Measurements from ENCODE around the gene TNRC6B. TPM values are rescaled to one million over a fixed set of nuclear protein-coding genes. Genes with fewer than 3 reads are reported as not detected.
A peak's percentile ranks its signal among the peaks of the same experiment; 100 is the strongest.

TNRC6B gene
- total RNA-seq, 1 donor: 26.4 TPM

DNA sequence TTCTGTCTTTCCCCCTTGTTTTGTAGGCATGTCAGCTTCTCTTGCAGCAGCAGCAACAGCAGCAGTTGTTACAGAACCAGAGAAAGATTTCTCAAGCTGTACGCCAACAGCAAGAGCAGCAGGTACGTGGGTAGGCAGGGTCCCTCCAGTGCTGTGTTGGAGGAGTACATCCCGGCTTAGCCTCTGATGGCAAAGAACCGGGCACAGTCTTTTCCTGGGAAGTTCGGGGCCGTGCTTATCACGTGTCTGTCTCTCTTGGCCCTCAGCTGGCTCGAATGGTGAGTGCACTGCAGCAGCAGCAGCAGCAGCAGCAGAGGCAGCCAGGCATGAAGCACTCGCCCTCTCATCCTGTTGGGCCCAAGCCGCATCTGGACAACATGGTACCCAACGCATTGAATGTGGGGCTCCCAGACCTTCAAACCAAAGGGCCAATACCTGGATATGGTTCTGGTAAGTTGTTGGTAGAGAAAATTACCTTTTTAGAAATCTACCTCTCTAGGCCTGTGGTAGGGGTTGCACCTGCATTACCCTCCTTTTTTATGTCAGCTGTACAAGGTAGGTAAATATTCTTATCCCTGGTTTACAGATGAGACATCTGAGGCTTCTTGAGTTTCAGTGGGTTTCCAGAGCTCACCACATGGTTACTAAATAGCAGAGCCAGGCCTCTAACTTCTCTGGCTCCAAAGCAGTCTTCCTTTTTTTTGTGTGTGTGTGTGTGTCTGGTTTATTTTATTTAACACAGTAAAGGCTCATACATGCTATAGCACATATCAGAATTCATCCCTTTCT, 123.4 kb downstream of the TNRC6B start:
- H2AFZ ChIP-seq (ENCODE audit: low read length): no peak overlapping the region
- no peaks in the 10 kb centered on the region for H4K20me1 ChIP-seq (ENCODE audit: insufficient read depth, low read length)
- no peak overlapping the region for H3K27ac ChIP-seq (ENCODE audit: low read depth, low read length)
- H3K4me1 ChIP-seq (ENCODE audit: insufficient read depth, low read length): no peaks in the 10 kb centered on the region
- H3K36me3 ChIP-seq (ENCODE audit: insufficient read depth, low read length): peaks cover 30% of the 10 kb centered on the region
- H3K9me3 ChIP-seq (ENCODE audit: low read depth, low read length): no peaks in the 10 kb centered on the region
- no peaks in the 10 kb centered on the region for H3K79me2 ChIP-seq (ENCODE audit: insufficient read depth, low read length)
- H3K4me2 ChIP-seq (ENCODE audit: insufficient read depth, low read length): no peak overlapping the region
- no peak for DNase-seq (ENCODE audit: insufficient read length, low spot score, missing footprints)
- no peak overlapping the region for H3K4me3 ChIP-seq (ENCODE audit: insufficient read depth, low read length)
- H3K27me3 ChIP-seq (ENCODE audit: insufficient read depth, low read length): no peaks in the 10 kb centered on the region
- TF ChIP-seq, protein P1, sequence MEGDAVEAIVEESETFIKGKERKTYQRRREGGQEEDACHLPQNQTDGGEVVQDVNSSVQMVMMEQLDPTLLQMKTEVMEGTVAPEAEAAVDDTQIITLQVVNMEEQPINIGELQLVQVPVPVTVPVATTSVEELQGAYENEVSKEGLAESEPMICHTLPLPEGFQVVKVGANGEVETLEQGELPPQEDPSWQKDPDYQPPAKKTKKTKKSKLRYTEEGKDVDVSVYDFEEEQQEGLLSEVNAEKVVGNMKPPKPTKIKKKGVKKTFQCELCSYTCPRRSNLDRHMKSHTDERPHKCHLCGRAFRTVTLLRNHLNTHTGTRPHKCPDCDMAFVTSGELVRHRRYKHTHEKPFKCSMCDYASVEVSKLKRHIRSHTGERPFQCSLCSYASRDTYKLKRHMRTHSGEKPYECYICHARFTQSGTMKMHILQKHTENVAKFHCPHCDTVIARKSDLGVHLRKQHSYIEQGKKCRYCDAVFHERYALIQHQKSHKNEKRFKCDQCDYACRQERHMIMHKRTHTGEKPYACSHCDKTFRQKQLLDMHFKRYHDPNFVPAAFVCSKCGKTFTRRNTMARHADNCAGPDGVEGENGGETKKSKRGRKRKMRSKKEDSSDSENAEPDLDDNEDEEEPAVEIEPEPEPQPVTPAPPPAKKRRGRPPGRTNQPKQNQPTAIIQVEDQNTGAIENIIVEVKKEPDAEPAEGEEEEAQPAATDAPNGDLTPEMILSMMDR (IDR thresholded peaks at IDR 0.05; ENCODE audit: extremely low read depth, low read depth, low read length): no peak

DNA sequence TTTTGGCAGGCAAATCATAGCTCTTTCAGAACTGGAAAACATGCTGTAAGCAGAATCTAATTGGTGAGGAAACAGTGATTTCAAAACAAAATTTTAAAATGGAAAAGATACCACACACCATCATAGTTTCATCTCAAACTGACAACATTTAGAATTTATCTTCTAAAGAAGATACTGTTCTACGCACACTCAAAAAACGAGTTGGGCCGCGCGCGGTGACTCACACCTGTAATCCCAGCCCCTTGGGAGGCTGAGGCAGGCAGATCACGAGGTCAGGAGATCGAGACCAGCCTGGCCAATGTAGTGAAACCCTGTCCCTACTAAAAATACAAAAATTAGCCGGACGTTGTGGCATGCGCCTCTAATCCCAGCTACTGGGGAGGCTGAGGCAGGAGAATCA, 124.4 kb downstream of the TNRC6B start:
- Histone ChIP-seq H3K27me3 (ENCODE audit: insufficient read depth, low read length) (no peaks in the 10 kb centered on the region), H3K79me2 (ENCODE audit: insufficient read depth, low read length) (no peaks in the 10 kb centered on the region), H3K4me1 (ENCODE audit: insufficient read depth, low read length) (no peaks in the 10 kb centered on the region), H2AFZ (ENCODE audit: low read length) (no peak overlapping the region), H3K4me2 (ENCODE audit: insufficient read depth, low read length) (no peak overlapping the region), H3K4me3 (ENCODE audit: insufficient read depth, low read length) (no peak overlapping the region), H4K20me1 (ENCODE audit: insufficient read depth, low read length) (no peaks in the 10 kb centered on the region), H3K9me3 (ENCODE audit: low read depth, low read length) (no peaks in the 10 kb centered on the region), H3K27ac (ENCODE audit: low read depth, low read length) (no peak overlapping the region), H3K36me3 (ENCODE audit: insufficient read depth, low read length) (peaks cover 24% of the 10 kb centered on the region)
- no peak for DNase-seq (ENCODE audit: insufficient read length, low spot score, missing footprints)
- TF ChIP-seq, protein P1 (IDR thresholded peaks at IDR 0.05; ENCODE audit: extremely low read depth, low read depth, low read length): no peak

DNA sequence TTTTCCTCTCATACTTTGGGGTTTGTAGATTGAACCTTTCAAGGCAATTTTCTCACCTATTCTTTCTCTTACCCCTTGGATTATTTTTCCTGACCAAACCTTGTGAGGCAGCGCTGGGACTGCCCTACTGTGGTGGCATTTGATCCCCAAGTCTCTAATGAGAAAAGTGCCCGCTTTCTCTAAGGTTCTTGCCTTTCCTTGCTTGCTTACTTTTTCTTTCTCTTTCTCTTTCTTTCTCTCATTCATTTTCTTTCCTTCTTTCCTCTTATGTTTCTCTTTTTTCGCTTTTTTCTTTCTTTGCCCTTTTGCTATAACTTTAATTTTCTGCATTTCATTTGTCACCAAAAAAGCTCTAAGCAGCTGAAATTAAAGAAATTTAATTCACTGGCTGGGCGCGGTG, 127.9 kb downstream of the TNRC6B start:
- Histone ChIP-seq H3K27ac (ENCODE audit: low read depth, low read length) (no peak overlapping the region), H3K4me2 (ENCODE audit: insufficient read depth, low read length) (no peak overlapping the region), H2AFZ (ENCODE audit: low read length) (no peak overlapping the region), H3K79me2 (ENCODE audit: insufficient read depth, low read length) (no peaks in the 10 kb centered on the region), H3K36me3 (ENCODE audit: insufficient read depth, low read length) (peaks cover 38% of the 10 kb centered on the region), H3K27me3 (ENCODE audit: insufficient read depth, low read length) (no peaks in the 10 kb centered on the region), H3K4me3 (ENCODE audit: insufficient read depth, low read length) (no peak overlapping the region), H3K9me3 (ENCODE audit: low read depth, low read length) (no peaks in the 10 kb centered on the region), H3K4me1 (ENCODE audit: insufficient read depth, low read length) (peaks cover 17% of the 10 kb centered on the region), H4K20me1 (ENCODE audit: insufficient read depth, low read length) (peaks cover 6% of the 10 kb centered on the region)
- TF ChIP-seq, protein P1 (IDR thresholded peaks at IDR 0.05; ENCODE audit: extremely low read depth, low read depth, low read length): no peak
- no peak for DNase-seq (ENCODE audit: insufficient read length, low spot score, missing footprints)

DNA sequence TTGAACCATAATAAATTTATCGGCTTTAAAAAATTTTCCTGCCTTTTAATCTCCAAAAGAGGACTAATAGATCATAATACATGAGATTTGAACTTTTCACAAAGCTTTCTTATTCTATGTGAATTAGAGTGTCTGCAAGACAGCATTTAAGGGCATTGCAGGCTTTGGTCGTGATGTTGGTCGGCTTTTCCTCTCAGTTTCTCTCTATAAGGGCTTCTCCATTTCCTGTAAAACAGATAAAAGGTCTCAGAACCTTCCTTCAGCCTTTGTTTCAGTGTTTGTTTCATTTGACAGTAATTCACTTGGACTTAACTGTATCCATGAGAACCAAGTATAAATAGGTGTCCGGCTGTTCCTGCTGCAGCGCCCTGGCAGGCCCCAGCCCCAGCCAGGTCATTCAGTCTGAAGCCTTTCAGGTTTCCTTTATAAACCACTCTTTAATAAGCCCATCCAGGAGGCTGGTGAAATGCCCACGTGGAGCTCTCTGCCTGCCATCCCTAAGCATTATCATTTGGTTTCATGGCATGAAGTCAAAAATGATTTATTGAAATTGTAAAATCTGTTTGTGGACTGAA, 131.4 kb downstream of the TNRC6B start:
- Histone ChIP-seq H4K20me1 (ENCODE audit: insufficient read depth, low read length) (peaks cover 10% of the 10 kb centered on the region), H3K4me1 (ENCODE audit: insufficient read depth, low read length) (peaks cover 22% of the 10 kb centered on the region), H2AFZ (ENCODE audit: low read length) (no peak overlapping the region), H3K4me3 (ENCODE audit: insufficient read depth, low read length) (no peak overlapping the region), H3K36me3 (ENCODE audit: insufficient read depth, low read length) (peaks cover 45% of the 10 kb centered on the region), H3K79me2 (ENCODE audit: insufficient read depth, low read length) (peaks cover 2% of the 10 kb centered on the region), H3K27ac (ENCODE audit: low read depth, low read length) (peak overlapping the region; percentile 83), H3K27me3 (ENCODE audit: insufficient read depth, low read length) (no peaks in the 10 kb centered on the region), H3K4me2 (ENCODE audit: insufficient read depth, low read length) (no peak overlapping the region), H3K9me3 (ENCODE audit: low read depth, low read length) (no peaks in the 10 kb centered on the region)
- DNase-seq (ENCODE audit: insufficient read length, low spot score, missing footprints): no peak
- TF ChIP-seq, protein P1 (IDR thresholded peaks at IDR 0.05; ENCODE audit: extremely low read depth, low read depth, low read length): no peak
